GM13977 (cell line): Measurements from ENCODE around the gene RIMS4.

Experiments used
- DNase-seq: peaks from one replicate; pipeline ENCODE4 v3.0.0; 2012; ENCODE audit warnings: low spot score
- in situ Hi-C: fragments of 300-500 bp; cut with MboI; formaldehyde crosslinking; loops from one replicate; pipeline ENCODE4 v1.12.0; 2022; ENCODE audit warnings: low sequenced_read_pairs, low pct_unique_long_range_greater_than_20kb, mixed read lengths, inconsistent platforms; ENCODE audit not compliant: unreplicated experiment
- TF ChIP-seq, protein P1 (sequence below): IDR thresholded peaks from 2 replicates; pipeline ENCODE4 v1.5.1; 2012; ENCODE audit warnings: mild to moderate bottlenecking, control low read depth; ENCODE audit not compliant: insufficient read depth; ENCODE audit errors: extremely low read depth, missing control alignments

The RIMS4 gene

DNA sequence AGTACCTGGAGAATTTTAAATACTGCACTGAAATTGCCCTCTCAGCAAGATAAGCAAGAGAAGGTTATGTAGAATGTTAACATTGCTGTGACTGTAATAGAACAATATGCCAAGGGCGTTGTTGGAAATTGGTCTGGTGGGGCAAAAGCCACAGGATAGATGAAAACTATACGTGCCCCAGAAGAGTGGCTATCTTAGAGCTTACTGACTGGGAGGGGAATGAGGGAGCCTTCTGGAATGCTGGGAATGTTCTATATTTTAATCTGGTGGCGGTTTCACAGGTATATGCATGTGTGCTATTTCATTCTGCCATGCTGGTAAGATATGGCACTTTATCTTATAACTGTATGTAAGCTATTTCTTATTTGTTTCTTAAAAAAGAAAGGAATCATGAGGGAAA is 39.9 kb upstream of the RIMS4 start:
- in situ Hi-C loops: no loop called here
- TF ChIP-seq, protein P1, sequence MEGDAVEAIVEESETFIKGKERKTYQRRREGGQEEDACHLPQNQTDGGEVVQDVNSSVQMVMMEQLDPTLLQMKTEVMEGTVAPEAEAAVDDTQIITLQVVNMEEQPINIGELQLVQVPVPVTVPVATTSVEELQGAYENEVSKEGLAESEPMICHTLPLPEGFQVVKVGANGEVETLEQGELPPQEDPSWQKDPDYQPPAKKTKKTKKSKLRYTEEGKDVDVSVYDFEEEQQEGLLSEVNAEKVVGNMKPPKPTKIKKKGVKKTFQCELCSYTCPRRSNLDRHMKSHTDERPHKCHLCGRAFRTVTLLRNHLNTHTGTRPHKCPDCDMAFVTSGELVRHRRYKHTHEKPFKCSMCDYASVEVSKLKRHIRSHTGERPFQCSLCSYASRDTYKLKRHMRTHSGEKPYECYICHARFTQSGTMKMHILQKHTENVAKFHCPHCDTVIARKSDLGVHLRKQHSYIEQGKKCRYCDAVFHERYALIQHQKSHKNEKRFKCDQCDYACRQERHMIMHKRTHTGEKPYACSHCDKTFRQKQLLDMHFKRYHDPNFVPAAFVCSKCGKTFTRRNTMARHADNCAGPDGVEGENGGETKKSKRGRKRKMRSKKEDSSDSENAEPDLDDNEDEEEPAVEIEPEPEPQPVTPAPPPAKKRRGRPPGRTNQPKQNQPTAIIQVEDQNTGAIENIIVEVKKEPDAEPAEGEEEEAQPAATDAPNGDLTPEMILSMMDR: no peak
- no peak for DNase-seq

GRCh38 chr20:44849703-44850102 is 39.4 kb upstream of the RIMS4 start:
- in situ Hi-C loops: no loop called here
- DNase-seq: no peak
- TF ChIP-seq, protein P1: no peak

- in situ Hi-C loops: no loop called here
- DNase-seq: no peak
- TF ChIP-seq, protein P1: no peak
Measured at GRCh38 chr20:44848254-44849015, 38.1 kb upstream of the RIMS4 start.

- no peak for DNase-seq
- in situ Hi-C loops: no loop called here
- TF ChIP-seq, protein P1: no peak
Measured at GRCh38 chr20:44843876-44844275, 33.5 kb upstream of the RIMS4 start.

DNA sequence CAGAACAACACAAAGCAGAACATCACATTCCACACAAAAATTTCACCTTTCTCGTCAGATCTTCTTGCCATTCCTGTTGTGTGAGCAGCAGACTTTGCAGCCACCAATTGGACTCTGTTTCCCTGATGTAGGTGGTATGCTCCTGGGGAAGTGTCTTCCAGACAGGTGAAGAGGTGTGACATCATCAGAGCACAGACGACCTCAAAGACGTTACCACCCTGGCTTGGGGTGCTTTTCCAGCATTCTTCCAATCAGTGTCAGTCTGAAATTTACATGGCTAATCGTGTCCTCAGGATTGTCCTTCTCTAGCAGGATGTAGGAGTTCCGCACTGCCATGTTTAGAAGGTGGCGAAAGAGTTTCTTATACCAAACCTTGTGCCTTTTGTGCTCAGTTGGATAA is 31.6 kb upstream of the RIMS4 start:
- no peak for DNase-seq
- in situ Hi-C loops: no loop called here
- TF ChIP-seq, protein P1: no peak

- TF ChIP-seq, protein P1: no peak
- DNase-seq: no peak
- in situ Hi-C loops: no loop called here
Measured at GRCh38 chr20:44840826-44841225, 30.5 kb upstream of the RIMS4 start.
